Esophagus squamous epithelium (tissue), 5 donors: ENCODE results near the gene DPM3. TPM values are rescaled to one million over a fixed set of nuclear protein-coding genes. Genes with fewer than 3 reads are reported as not detected.

Source experiments
- DNase-seq: peaks from one replicate; lab custom pipeline; 2025; lab: John Stamatoyannopoulos, UW
- H3K27ac ChIP-seq, 4 donors: fragments of 200-600 bp; sonication (generic); one replicate each; pipeline ENCODE4 v1.5.1; 2016 to 2019; ENCODE audit warnings: mild to moderate bottlenecking in 1 of 4
- H3K27me3 ChIP-seq, 4 donors: fragments of 200-600 bp; sonication (generic); 1 replicate in 3 of 4; 2 replicates in 1 of 4; pipeline versions ENCODE4 v1.5.1 to v1.6.0; 2017 to 2021; ENCODE audit warnings: antibody characterized with exemption in 1 of 4
- H3K36me3 ChIP-seq, 3 donors: fragments of 200-600 bp; sonication (generic); one replicate each; pipeline ENCODE4 v1.5.1; 2016 to 2019
- H3K4me1 ChIP-seq, 3 donors: fragments of 200-600 bp; sonication (generic); one replicate each; pipeline ENCODE4 v1.5.1; 2017 to 2019
- H3K4me3 ChIP-seq, 4 donors: fragments of 200-600 bp; sonication (generic); 1 replicate in 3 of 4; 2 replicates in 1 of 4; pipeline ENCODE4 v1.5.1; 2016 to 2019; ENCODE audit warnings: mild to moderate bottlenecking in 2 of 4, moderate library complexity in 1 of 4
- H3K9me3 ChIP-seq, 3 donors: fragments of 200-600 bp; sonication (generic); one replicate each; pipeline ENCODE4 v1.5.1; 2016 to 2019
- POLR2A ChIP-seq, 4 donors: fragments of 450-650 bp; IDR thresholded peaks; one replicate each; pipeline ENCODE4 v1.6.1; 2017; ENCODE audit warnings: antibody characterized with exemption in 4 of 4, mild to moderate bottlenecking in 4 of 4, moderate library complexity in 3 of 4
- WGBS, 2 donors: methylation state at CpG; one replicate each; pipeline ENCODE4 v1.1.5; 2018; 5-methylcytosine and 5-hydroxymethylcytosine counted together
- intact Hi-C: fragments of 100-400 bp; cut with DNase I; formaldehyde crosslinking; loops from one replicate; pipeline ENCODE4 v1.15.0; 2022
- total RNA-seq, 4 donors: library from RNA; depleted of rRNA; stranded (reverse); fragments of >200 nt; gene quantifications; one replicate each; pipeline ENCODE4 v1.1.0, GENCODE V29; 2016
- TF ChIP-seq, protein P1 (sequence below), 6 experiments: fragments of 450-650 bp in 4 of 6; fragments of 200-600 bp in 2 of 6; sonication (generic) in 2 of 6; IDR thresholded peaks; one replicate each; pipeline ENCODE4 v1.5.1; 2016 to 2019; ENCODE audit warnings: antibody characterized with exemption in 6 of 6, mild to moderate bottlenecking in 4 of 6, moderate library complexity in 4 of 6
- donor health status: DM: yes; HTN: yes; CAD: no.

The DPM3 gene
- total RNA-seq, 4 donors from 2014 or later: 33.1 to 67.7 (median 45.4) TPM

DNA sequence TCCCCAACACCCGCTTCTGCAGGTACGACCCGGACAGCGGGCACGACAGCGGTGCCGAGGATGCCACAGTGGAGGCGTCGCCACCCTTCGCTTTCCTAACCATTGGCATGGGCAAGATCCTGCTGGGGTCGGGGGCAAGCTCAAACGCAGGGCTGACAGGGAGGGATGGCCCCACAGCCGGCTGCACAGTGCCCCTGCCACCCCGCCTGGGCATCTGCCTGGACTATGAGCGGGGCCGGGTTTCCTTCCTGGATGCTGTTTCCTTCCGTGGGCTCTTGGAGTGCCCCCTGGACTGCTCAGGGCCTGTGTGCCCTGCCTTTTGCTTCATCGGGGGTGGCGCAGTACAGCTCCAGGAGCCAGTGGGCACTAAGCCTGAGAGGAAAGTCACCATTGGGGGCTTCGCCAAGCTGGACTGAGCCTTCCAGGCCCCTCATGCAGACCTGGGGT is 43.5 kb upstream of the DPM3 start:
- no peaks in the 10 kb centered on the region for H3K36me3 ChIP-seq
- H3K27ac ChIP-seq: no peak overlapping the region
- TF ChIP-seq, protein P1, sequence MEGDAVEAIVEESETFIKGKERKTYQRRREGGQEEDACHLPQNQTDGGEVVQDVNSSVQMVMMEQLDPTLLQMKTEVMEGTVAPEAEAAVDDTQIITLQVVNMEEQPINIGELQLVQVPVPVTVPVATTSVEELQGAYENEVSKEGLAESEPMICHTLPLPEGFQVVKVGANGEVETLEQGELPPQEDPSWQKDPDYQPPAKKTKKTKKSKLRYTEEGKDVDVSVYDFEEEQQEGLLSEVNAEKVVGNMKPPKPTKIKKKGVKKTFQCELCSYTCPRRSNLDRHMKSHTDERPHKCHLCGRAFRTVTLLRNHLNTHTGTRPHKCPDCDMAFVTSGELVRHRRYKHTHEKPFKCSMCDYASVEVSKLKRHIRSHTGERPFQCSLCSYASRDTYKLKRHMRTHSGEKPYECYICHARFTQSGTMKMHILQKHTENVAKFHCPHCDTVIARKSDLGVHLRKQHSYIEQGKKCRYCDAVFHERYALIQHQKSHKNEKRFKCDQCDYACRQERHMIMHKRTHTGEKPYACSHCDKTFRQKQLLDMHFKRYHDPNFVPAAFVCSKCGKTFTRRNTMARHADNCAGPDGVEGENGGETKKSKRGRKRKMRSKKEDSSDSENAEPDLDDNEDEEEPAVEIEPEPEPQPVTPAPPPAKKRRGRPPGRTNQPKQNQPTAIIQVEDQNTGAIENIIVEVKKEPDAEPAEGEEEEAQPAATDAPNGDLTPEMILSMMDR (IDR thresholded peaks at IDR 0.05): no peak
- TF ChIP-seq POLR2A (IDR thresholded peaks at IDR 0.05): no peak
- 76 to 93% methylated on average over 7 to 12 of the region's 20 CpGs for WGBS, 2 donors
- H3K4me3 ChIP-seq: no peak overlapping the region
- no peaks in the 10 kb centered on the region for H3K9me3 ChIP-seq
- intact Hi-C loops: no loop called here
- H3K4me1 ChIP-seq: peaks cover 0 to 43% (median 14%) of the 10 kb centered on the region in 3 donors
- no peak for DNase-seq
- H3K27me3 ChIP-seq: no peaks in the 10 kb centered on the region

DNA sequence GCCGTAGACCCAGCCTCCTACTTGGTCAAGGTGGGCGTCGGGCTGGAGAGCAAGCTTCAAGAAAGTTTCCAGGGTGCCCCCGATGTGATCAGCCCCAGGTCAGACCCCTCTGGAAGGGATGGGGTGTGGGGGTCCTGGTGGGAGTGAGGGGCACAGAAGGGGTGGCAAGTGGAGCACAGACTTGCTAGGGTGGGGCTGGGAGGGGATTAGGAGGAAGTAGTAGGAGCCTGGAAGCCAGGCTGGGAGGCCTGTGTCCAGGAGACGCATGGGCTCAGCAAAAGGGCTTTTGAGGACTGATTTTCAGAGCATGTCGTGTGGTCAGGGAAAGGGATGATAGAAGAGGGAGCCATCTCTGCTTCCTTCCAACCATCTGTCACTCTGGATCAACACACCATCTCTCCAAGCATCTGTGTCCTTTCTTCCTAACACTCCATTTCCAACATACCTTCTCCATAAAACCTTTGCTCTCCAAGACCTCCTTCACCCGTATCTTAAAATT is 41.8 kb upstream of the DPM3 start:
- 78 to 90% methylated on average over 2 to 3 of the region's 7 CpGs for WGBS, 2 donors
- TF ChIP-seq, protein P1 (IDR thresholded peaks at IDR 0.05): no peak
- no peak for TF ChIP-seq POLR2A (IDR thresholded peaks at IDR 0.05)
- Histone ChIP-seq H3K27me3 (no peaks in the 10 kb centered on the region), H3K36me3 (no peaks in the 10 kb centered on the region), H3K4me3 (no peak overlapping the region), H3K27ac (no peak overlapping the region), H3K9me3 (no peaks in the 10 kb centered on the region), H3K4me1 (peaks cover 4 to 52% (median 18%) of the 10 kb centered on the region in 3 donors)
- no peak for DNase-seq
- intact Hi-C loops: no loop called here

DNA sequence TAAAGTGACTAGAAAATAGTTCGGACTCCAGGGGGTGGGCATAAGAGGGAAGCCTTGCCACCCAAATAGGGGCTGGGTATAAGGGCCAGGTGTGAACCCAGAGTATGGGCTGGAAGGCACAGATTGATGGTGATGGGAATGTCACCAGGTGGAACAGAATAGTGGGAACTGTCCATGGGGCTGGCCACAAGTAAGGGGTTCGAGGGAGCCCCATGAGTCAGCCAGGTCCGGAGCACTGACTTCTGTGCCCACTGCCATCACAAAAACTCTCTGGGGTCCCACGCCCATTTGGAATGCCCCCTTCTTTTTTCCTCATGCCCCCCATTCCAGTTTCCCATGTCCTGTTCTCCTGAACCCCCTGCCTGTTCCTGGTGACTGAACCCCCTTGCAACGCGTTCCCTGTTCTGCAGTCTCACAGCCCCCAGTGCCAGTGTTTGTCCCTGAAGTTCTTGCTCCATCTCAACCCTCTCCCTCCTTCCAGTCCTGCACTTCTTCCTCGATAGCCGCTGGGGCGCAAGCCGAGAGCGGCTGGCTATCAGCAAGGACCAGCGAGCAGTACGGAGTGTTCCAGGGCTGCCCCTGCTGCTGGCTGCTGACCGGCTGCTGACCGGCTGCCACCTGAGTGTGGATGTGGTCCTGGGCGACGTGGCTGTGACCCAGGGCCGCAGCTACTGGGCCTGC is 41.2 kb upstream of the DPM3 start:
- H3K27ac ChIP-seq: no peak overlapping the region
- DNase-seq: no peak
- WGBS, 2 donors: 85 to 92% methylated on average over 8 to 13 of the region's 18 CpGs

DNA sequence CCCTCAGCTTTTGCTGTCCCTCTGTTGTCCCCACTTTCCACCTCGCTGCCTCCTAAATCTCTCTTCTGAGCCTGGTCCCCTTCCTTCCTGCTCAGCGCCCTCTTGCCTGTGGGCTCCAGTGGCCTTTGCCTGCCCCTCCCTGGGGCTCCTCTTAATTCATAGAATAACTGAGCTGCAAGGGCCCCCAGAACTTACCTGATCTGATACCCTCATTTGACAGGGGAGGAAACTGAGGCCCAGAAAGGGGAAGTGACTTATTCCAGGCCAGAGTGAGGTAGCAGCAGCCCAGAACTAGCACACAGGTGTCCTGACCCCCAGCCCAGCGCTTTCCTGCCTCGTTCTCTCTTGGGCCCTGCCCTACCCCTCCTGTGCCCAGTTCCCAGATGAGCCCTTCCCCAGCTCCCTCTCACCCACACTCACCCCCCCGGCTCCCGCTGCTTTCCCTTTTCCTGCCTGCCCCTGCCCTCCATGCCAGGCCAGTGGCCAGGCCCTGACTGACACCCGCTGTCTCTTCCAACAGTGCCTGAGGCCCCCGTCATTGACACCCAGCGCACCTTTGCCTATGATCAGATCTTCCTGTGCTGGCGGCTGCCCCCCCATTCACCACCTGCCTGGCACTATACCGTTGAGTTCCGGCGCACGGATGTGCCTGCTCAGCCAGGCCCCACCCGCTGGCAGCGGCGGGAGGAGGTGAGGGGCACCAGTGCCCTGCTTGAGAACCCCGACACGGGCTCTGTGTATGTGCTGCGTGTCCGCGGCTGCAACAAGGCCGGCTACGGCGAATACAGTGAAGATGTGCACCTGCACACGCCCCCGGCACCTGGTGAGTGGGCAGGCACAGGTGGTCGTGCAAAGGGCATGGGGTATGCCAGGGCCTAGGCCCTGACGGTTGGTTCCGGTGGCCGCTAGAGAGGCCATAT is 39.0 kb upstream of the DPM3 start:
- DNase-seq: no peak
- TF ChIP-seq POLR2A (IDR thresholded peaks at IDR 0.05): no peak
- TF ChIP-seq, protein P1 (IDR thresholded peaks at IDR 0.05): no peak
- Histone ChIP-seq H3K4me3 (no peak overlapping the region), H3K27ac (peak overlapping the region in 1 of 4 donors; percentile 15), H3K27me3 (peaks cover 0 to 17% (median 0%) of the 10 kb centered on the region in 4 donors), H3K9me3 (no peaks in the 10 kb centered on the region), H3K4me1 (peaks cover 12 to 42% (median 14%) of the 10 kb centered on the region in 3 donors), H3K36me3 (no peaks in the 10 kb centered on the region)
- 80 to 91% methylated on average over 13 to 28 of the region's 31 CpGs for WGBS, 2 donors
- intact Hi-C loops: no loop called here

More for the DNA sequence above, 41.2 kb upstream of the DPM3 start:
- intact Hi-C loops: no loop called here
- H3K27me3 ChIP-seq: no peaks in the 10 kb centered on the region
- H3K4me1 ChIP-seq: peaks cover 10 to 52% (median 22%) of the 10 kb centered on the region in 3 donors
- H3K9me3 ChIP-seq: no peaks in the 10 kb centered on the region
- no peak overlapping the region for H3K4me3 ChIP-seq
- TF ChIP-seq, protein P1 (IDR thresholded peaks at IDR 0.05): no peak
- no peak for TF ChIP-seq POLR2A (IDR thresholded peaks at IDR 0.05)
- H3K36me3 ChIP-seq: no peaks in the 10 kb centered on the region
